A549 treated with RU486 at 1 μM for 4 hours (cell line): ENCODE data around the gene MSL1. TPM values are rescaled to one million over a fixed set of nuclear protein-coding genes. Genes with fewer than 3 reads are reported as not detected.

Source experiments
- total RNA-seq: library from RNA; stranded (reverse); fragments of 200-300 nt; extraction: Qiagen RNA extraction; gene quantifications from 5 replicates; pipeline ENCODE4 v1.2.3, GENCODE V29; 2022; ENCODE audit warnings: low read depth

Gene MSL1
- 54.9 to 64.4 TPM (median 62.7 TPM) in 5 replicates for total RNA-seq

GRCh38 chr17:40121181-40122135 lies at the start of gene MSL1:
MSL1 (plus strand) TSS chr17:40121971; CDS start chr17:40122613, 642 bp downstream.

DNA sequence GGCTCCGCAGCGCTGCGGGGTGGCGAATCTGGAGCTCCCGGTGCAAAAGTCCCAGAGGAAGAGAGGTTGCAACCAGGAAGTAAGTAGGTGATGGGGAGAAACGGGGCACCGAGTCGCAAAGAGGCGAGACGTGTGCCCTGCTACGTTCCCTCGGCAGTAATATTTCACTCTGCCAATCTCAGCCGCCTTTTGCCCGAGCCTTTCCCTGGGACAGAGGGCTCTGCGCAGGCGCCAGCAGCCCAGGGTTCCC lies 21.4 kb upstream of the MSL1 start, which contains the start of gene NR1D1:
Gene NR1D1 (minus strand): TSS at position 171 of the 250 bp plus-strand sequence. CDS start 495 bp downstream, outside the sequence.

DNA sequence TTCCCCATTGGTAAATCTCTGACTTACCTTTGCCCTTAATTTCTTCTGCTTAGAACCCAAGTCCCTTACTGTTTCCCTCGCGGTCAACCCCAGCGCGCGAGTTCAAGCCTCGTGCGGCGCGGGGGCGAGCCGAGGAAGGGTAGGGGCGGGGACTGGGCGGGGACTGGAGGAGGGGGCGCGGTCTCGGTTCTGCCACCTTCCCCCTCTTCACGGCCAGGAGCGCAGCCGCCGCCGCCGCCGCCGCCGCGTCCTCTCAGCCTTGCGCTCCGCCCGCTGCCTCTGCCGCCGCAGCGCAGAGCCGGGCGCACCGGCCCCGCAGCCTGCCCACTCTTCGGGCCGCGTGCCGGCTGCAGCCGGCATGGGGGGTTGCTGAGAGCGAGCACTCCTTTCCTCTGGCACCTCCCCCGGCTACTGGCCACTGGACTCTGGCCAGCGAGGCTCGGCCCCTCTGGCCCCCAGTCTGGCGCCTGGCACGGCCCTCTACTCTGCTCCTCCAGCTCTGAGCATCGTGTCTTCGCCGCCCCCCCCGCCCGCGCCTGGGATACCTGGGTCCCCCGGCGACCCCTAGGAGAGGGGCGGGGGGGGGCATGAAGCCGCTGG lies 55.6 kb downstream of the MSL1 start, which contains the start of gene RAPGEFL1:
Gene RAPGEFL1 (plus strand): TSS at position 196 of the 600 bp plus-strand sequence. CDS start 392 bp downstream, at position 588.

Other genes starting within 250 kb of the MSL1 start
- 1.7 to 2.9 TPM (median 2.3 TPM) in 5 replicates for gene GSDMB, start 203.3 kb upstream of the MSL1 start, total RNA-seq
- gene ORMDL3, start 194.4 kb upstream of the MSL1 start, total RNA-seq = 33.9 to 47.8 TPM (median 44.0 TPM) in 5 replicates
- not detected in 5 replicates for gene LRRC3C, start 194.2 kb upstream of the MSL1 start, total RNA-seq
- gene GSDMA, start 159.0 kb upstream of the MSL1 start, total RNA-seq = not detected in 5 replicates
- gene PSMD3, start 141.2 kb upstream of the MSL1 start, total RNA-seq = 149 to 180 TPM (median 173 TPM) in 5 replicates
- 0.10 to 0.20 TPM (median 0.16 TPM) in 3 of 5 replicates, not detected in the others for gene CSF3, start 106.5 kb upstream of the MSL1 start, total RNA-seq
- 41.4 to 55.4 TPM (median 50.7 TPM) in 5 replicates for gene MED24, start 67.6 kb upstream of the MSL1 start, total RNA-seq
- 13.3 to 19.6 TPM (median 18.7 TPM) in 5 replicates for gene THRA, start 59.0 kb upstream of the MSL1 start, total RNA-seq
- 9.3 to 12.8 TPM (median 11.5 TPM) in 5 replicates for gene NR1D1, start 21.4 kb upstream of the MSL1 start, total RNA-seq
- gene CASC3, start 18.6 kb downstream of the MSL1 start, total RNA-seq = 40.8 to 48.1 TPM (median 45.2 TPM) in 5 replicates
- 2.4 to 2.7 TPM (median 2.5 TPM) in 5 replicates for gene RAPGEFL1, start 55.5 kb downstream of the MSL1 start, total RNA-seq
- 17.5 to 22.6 TPM (median 18.1 TPM) in 5 replicates for gene WIPF2, start 97.3 kb downstream of the MSL1 start, total RNA-seq
- gene CDC6, start 165.9 kb downstream of the MSL1 start, total RNA-seq = 53.9 to 62.4 TPM (median 58.9 TPM) in 5 replicates
- gene RARA, start 187.2 kb downstream of the MSL1 start, total RNA-seq = 35.1 to 42.9 TPM (median 37.0 TPM) in 5 replicates
- gene GJD3, start 242.8 kb downstream of the MSL1 start, total RNA-seq = 0.51 to 0.98 TPM (median 0.87 TPM) in 5 replicates